GM19043 (cell line): Measurements from ENCODE around the gene C16orf54.
"Not testable (repeated sequence)": the region's sequence is repeated elsewhere in the genome, so short reads cannot be mapped to it uniquely, and the experiment has no call there.

ENCODE experiments used
- ATAC-seq: cut with Tn5 transposase; IDR thresholded peaks from one replicate; pipeline ENCODE4 v1.9.1; 2021; ENCODE audit warnings: low read depth; ENCODE audit not compliant: unreplicated experiment

Gene C16orf54, protein sequence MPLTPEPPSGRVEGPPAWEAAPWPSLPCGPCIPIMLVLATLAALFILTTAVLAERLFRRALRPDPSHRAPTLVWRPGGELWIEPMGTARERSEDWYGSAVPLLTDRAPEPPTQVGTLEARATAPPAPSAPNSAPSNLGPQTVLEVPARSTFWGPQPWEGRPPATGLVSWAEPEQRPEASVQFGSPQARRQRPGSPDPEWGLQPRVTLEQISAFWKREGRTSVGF

DNA sequence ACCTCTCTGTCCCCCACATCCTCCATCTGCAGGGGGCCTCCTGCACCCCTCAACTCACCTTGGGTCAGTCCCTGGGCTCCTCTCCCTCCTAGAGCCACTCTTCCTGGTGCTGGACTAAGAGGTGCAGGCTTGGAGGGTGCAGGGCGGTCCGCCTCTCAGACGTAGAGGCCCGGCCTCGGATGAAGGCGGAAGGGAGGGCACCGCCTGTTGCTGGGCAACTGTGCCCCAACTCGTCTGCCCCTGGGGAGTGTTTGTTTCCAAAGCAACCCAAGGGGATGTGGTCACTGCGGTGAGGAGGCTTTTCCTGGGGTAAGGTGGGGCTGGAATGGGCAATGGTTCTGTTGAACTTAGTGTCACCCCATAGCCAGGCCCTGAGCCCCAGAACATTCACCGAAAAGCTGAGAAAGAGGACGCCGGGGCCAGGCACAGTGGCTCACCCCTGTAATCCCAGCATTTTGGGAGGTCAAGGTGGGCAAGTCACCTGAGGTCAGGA lies at the start of gene C16orf54:
Gene C16orf54, minus strand, starts transcription at position 138 of the 493 bp plus-strand sequence. CDS start 1,039 bp downstream, outside the sequence.
- ATAC-seq: peak; percentile 73

DNA sequence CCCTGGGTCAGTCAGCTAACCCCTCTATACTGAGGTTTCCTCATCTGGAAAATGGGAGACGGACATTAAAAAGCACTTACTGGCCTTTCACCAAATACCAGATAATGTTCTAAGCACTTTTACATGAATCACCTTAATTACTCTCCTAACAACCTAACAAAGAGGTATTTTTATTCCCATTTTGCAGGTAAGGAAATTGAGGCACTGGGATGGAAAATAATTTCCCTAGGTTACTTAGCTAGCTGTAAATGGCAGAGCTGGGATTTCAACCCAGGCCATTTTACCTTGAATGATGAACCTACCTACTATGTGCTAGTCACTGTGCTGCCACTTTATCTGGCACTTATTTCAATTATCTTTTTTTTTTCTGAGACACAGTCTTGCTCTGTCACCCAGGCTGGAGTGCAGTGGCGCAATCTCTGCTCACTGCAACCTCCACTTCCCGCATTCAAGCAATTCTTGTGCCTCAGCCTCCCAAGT lies 48.5 kb upstream of the C16orf54 start:
- no peak for ATAC-seq

DNA sequence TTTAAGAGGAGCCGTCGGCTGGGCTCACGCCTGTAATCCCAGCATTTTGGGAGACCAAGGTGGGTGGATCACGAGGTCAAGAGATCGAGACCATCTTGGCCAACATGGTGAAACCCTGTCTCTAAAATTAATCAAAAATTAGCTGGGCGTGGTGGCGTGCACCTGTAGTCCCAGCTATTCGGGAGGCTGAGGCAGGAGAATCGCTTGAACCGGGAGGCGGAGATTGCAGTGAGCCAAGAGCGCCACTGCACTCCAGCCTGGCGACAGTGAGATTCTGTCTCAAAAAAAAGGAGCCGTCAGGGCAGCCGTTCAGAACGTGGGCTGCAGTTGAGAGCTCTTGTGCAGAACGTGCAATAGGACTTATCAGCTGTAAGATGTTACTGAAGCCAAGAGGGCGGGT lies 47.4 kb upstream of the C16orf54 start:
- ATAC-seq: not testable (repeated sequence)

DNA sequence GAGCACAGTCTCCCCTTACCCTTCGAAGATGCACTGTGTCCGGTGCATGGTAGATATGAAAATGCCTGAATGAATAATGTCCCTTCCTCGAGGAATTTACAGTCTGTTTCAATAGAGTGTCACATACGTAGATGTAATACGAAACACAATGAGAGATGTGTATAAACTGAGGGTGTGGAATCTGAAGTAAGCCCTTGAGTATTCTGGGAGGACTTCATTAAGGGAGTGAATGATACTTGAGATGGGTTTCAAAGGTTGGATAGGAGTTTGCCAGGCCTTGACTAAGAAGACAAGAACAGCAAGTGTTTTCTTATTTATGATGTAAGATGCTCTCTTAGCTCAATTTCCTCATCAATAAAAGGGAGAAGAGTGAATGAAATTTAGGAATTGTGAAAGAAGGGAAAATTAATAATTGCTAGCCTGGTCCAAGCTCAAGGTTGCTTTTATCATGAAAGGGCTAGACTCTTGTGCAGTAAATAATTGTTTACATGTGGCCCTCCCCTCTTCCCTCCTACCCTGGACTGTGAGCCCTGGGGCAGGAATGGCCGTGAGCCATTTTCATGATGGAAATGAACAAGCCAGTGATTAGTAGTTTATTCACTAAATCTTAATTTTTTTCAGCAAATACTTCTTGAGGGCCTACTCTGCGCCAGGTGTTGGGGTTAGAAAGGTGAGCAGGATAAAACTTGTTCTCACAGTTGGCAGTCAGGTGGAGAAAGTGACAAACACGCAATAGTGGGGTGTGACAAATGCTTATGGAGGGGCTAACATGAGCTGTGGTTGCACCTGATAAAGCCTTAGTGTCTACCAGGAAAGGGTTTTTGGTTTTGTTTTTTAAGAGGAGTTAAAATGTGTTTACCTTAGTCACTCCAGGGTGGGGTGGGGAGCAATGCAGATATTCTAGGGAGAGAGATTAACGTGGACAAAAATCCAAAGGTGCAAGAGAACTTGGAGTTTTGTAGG lies 46.3 kb upstream of the C16orf54 start:
- no peak for ATAC-seq

DNA sequence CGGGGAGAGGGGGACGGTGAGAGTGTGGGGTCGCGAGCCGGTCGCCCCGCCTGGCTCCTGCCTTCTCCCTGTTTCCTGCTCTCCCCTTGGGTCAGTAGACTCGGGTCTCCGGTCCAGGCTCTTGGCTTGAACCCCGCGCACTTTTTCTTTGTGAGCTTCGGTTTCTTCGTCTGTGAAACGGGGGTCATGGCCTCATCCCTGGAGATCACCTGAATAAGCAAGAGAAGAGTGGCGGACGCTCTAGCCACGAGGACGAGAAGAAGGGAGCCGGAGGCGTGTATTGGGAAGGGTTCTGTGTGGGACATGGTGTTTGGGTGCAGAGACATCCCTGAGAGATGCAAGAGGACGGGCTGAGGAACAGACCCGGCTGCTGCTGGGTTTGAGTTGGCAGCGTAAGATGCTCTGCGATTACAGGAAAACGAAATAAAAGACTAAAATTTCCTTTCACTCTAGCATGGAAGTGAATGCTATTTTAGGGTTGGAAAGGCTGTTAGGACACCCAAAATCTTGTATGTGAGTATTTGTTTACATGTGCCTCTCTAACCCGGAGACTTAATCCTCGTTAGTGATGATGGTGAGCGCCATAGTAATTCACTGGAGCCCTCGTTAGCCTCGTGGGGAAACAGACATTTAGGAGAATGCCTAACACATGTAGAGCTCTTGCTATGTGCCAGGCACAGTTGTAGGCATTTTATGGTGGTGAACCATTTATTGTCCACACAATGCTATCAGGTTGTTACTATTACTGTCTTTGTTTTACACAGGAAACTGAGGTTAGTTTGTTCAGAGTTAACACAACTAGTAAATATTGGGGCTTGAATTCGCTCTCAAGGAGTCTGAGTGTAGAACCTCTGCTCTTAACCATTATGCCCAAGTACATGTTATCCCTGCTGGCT lies 45.4 kb upstream of the C16orf54 start:
- no peak for ATAC-seq

DNA sequence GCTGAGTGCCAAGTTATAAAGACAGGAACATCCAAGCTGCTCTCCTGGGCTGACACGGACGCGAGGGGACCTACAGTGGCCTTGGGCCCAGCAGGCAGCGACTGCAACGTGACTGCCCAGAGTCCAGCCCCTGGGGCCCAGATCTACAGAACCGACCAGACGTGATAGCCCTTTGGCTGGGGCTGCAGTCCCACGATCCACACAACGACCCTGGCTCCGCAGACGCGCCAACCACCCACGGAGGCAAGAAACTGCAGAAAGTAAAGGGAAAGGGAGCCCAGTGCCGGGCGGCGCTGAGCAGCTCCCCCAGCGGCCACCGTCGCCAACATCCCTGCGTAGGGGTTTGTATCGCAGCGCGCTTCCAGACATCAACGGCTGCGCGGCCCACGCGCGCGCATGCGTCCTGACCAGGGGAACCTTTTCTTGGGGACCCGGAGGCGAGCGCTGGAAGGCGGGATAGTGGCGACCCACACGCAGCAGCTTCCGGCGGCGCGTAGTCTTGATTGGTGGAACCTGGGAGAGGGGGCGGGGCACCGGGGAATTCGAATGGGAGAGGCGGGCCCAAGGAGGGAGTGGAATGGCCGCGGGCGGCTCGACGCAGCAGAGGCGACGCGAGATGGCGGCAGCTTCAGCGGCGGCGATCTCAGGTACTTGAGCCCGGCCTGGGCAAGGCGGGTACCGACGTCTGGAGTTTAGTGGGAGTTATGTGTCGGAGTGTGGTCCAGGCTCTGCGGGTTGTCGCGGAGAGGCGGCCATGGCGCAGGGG lies 44.6 kb upstream of the C16orf54 start, which contains the start of gene KIF22:
Gene KIF22, plus strand, starts transcription at position 569 of the 766 bp plus-strand sequence. Its CDS starts 9 bp downstream, at position 578.
- peak; percentile 82 for ATAC-seq

DNA sequence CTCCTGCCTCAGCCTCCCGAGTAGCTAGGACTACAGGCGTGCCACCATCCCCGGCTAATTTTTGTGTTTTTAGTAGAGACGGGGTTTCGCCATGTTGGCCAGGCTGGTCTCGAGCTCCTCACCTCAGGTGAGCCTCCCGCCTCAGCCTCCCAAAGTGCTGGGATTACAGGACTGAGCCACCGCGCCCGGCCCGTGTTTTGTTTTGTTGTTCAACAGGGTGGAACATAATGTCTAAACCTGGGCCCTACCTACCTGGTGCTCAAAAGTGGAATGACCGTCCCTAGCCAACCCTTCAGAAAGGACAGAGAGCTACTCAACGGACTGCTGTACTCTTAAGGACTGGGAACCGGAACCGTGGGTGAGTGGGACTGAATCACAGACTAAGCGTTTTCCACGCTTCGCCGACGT lies 44.0 kb upstream of the C16orf54 start:
- ATAC-seq: no peak

DNA sequence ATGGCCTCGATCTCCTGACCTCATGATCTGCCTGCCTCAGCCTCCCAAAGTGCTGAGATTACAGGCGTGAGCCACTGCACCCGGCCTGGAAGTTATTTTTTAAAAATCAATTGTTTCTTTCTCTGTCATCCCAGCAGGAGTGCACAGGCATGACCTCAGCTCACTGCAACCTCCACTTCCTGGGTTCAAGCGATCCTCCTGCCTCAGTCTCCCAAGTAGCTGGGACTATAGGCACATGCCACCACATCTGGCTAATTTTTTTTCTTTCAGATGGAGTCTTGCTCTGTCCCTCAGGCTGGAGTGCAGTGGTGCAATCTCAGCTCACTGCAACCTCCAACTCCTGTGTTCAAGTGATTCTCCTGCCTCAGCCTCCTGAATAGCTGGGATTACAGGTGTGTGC lies 41.4 kb upstream of the C16orf54 start:
- not testable (repeated sequence) for ATAC-seq

DNA sequence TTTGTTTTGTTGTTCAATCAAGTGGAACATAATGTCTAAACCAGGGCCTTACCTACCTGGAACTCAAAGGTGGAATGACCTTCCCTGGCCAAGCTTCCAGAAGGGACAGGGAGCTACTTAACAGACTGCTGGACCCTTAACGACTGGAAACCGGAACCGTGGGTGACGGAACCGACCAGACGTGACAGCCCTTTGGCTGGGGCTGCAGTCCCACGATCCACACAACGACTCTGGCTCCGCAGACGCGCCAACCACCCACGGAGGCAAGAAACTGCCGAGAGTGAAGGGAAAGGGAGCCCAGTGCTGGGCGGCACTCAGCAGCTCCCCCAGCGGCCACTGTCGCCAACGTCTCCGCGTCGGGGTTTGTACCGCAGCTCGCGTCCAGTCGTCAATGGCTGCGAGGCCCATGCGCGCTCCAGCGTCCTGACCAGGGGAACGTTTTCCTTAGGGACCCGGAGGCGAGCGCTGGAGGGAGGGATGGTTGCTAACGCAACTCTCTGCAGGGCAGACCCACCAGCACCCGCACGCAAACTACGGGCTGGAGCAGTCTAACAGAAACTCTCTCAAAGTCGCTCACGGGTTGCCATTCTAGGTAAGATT lies 39.2 kb upstream of the C16orf54 start:
- ATAC-seq: no peak

DNA sequence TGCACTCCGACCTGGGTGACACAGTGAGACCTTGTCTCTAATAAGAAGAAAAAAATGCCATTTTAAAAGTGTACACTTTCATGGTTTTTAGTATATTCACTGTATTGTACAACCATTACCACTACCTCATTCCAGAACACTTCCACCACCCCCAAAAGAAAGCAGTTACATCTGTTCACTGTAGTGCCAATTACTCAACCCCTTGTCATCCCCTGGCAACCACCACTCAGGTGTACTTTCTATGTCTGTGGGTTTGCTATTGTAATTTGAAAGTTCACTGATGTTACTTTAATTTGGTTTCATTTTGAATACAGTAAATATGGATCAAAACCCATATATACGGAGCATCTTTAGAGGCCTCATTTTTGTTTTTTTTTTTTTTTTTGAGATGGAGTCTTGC lies 38.4 kb upstream of the C16orf54 start:
- no peak for ATAC-seq

DNA sequence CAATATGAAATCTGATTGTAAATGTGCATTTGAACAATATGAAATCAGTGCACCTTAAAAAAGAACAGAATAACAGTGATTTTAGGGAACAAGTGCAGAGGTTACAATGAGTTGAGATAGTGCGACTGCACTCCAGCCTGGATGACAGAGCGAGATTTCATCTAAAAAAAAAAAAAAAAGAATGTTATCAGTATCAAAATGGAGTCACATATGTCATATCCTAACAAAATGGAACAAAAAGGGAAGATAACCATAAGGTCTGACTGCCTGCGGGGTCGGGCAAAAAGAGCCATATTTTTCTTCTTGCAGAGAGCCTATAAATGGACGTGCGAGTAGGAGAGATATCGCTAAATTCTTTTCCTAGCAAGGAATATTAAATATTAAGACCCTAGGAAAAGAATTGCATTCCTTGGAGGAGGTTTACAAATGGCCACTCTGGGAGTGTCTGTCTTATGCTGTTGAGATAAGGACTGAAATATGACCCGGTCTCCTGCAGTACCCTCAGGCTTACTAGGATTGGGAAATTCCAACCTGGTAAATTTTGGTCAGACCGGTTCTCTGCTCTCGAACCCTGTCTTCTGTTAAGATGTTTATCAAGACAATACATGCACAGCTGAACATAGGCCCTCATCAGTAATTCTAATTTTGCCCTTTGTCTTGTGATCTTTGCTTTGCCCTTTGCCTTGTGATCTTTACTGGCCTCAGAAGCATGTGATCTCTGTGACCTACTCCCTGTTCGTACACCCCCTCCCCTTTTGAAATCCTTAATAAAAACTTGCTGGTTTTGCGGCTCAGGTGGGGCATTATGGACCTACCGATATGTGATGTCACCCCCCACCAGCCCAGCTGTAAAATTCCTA lies 37.5 kb upstream of the C16orf54 start:
- not testable (repeated sequence) for ATAC-seq

DNA sequence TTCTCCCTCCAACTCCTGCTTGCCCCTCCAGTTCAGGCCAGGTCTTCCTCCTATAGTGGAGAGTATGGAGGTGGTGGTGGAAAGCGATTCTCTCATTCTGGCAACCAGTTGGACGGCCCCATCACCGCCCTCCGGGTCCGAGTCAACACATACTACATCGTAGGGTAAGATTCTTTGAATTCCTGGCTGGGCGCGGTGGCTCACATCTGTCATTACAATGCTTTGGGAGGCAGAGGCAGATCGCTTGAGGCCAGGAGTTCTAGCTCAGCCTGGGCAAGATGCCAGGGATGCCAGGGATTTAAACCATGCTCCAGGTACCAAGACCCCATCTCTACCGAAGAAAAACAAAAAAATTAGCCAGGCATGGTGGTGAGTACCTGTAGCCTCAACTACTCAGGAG lies 33.7 kb upstream of the C16orf54 start:
- ATAC-seq: no peak

DNA sequence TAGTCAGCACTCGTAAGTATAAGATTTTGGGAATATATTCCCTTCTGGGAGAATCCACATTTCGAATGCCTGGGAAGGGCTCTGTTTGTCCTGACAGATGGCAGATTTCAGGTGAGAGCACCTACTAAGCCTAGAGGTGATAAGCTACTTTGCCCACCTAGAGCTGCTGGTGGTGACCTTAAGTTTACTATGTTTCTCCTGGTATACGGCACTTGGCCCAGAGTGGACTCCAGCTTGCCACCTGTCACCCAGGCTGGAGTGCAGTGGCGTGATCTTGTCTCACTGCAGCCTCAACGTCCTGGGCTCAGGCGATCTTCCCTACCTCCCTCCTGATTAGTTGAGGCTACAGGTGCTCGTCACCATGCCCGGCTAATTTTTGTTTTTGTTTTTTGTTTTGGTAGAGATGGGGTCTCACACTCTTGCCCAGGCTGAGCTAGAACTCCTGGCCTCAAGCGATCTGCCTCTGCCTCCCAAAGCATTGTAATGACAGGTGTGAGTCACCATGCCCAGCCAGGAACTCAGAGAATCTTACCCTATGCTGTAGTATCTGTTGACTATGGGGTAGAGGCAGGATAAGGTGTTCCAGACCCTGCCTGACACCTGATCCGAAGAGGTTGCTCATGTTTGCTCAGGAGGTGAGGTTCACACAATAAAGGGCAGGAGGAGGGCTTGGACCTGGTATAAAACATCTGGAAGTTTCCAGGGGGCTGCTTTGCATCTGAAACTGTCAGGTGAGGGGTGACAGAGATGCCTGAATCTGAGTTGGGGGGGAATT lies 32.0 kb upstream of the C16orf54 start, which contains the start of gene ZG16:
Gene ZG16, plus strand, starts transcription at position 681 of the 775 bp plus-strand sequence. CDS start 1,011 bp downstream, outside the sequence.
- ATAC-seq: no peak

DNA sequence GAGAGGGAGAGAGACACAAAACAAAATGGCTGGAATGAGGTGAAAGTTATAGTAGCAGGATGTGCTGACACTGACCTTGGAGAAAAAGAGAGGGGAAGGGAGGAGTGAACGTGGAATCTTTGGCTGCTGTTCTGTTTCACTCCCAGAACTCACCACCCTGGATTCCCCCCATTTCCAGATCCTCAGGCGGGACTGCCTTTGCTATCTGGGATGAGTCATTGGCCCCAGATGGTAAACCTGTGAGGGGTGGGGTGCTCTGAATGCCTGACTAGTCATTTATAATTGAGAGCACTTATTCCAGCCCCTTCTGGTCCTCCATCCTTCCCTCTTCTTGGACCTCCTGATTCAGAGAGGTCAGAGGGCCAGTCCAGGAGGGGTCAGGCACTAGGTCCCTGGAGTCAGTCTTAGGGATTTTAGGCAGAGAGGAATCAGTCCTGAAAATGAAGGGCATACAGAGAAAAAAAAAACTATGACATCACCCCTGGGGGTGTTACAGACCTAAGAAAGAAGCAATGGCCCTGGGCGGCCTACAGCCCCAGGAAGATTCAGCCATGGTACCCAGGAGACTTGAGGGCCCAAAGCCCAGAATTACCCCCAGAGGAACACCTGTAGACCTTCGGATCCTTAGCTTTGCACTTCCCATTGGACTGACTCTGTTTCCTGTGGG lies 30.1 kb upstream of the C16orf54 start:
- ATAC-seq: no peak

DNA sequence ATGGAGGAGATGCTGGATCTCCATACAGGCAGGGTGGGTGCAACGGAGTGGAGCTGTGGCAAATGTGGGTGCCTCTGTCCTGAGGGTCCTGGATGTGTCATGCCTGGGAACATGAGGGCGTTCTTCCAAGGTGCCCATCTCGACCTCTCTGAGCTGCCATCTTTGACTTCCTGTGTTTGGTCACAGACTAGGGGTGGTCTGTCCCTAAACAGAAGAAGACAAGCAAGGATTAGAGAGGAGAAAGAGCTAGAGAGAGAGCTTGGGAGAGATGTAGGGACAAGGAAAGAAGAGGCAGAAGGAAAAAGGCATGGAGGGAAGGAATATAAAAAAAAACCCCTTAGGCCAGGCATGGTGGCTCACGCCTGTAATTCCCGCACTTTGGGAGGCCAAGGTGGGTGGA lies 28.9 kb upstream of the C16orf54 start:
- no peak for ATAC-seq

DNA sequence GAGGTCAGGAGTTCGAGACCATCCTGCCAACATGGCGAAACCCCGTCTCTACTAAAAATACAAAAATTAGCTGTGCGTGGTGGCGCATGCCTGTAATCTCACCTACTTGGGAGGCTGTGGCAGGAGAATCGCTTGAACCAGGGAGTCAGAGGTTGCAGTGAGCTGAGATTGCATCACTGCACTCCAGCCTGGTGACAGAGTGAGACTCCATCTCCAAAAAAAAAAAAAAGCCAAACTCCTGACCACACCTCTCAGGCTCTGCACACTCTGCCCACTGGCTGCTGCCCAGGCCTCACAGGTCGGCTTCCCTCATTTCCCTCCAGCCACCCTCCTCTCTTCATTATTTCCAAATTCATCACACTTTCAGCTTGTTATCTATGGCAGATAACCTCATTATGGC lies 26.5 kb upstream of the C16orf54 start:
- ATAC-seq: not testable (repeated sequence)
